GM08714 (cell line): Measurements from ENCODE around the gene C9orf78.

Source experiments
- H3K4me3 ChIP-seq: fragments of 200-500 bp; sonication (Bioruptor generic); 2 replicates; pipeline ENCODE4 v1.5.1; 2014; ENCODE audit warnings: mild to moderate bottlenecking, low read length, inconsistent platforms
- ZNF274 ChIP-seq: IDR thresholded peaks from 2 replicates; pipeline ENCODE4 v1.6.1; 2012; ENCODE audit warnings: mild to moderate bottlenecking, low read depth, low read length

The C9orf78 gene

DNA sequence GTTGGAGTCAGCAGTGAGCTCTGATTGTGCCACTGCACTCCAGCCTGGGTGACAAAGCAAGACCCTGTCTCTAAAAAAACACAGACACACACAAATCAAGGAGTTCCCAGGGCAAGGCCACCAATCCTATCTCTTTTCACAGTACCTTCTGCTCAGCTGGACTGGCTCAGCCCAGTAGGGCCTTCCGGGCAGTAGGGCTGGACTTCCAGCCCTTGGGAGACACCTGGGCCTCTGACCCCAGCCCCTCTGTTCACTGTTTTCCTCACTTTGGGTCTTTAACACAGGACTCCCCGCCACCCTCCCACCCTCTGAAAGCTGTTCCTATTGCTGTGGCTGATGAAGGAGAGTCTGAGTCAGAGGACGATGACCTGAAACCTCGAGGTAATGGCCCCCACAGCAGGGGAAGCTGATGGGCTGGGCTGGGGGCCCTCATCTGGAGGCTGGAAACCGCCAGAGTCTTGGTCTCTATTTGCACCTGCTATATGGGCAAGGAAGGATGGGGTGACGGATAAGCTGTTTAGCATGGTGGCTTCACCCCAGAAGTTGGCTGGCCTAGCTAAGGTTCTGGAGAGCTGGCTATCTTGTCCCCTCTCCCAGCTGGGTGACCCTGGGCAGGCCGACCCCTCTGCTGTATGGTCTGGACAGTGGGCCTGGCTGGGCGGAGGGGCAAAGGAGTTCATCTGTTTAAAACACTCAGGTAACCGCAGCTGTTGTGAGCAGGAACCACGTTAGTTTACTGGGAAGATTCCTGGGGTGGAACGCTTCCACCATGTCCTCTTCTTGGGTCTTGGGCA lies 25.8 kb upstream of the C9orf78 start:
- TF ChIP-seq ZNF274 = no peak
- H3K4me3 ChIP-seq = no peak overlapping the region

DNA sequence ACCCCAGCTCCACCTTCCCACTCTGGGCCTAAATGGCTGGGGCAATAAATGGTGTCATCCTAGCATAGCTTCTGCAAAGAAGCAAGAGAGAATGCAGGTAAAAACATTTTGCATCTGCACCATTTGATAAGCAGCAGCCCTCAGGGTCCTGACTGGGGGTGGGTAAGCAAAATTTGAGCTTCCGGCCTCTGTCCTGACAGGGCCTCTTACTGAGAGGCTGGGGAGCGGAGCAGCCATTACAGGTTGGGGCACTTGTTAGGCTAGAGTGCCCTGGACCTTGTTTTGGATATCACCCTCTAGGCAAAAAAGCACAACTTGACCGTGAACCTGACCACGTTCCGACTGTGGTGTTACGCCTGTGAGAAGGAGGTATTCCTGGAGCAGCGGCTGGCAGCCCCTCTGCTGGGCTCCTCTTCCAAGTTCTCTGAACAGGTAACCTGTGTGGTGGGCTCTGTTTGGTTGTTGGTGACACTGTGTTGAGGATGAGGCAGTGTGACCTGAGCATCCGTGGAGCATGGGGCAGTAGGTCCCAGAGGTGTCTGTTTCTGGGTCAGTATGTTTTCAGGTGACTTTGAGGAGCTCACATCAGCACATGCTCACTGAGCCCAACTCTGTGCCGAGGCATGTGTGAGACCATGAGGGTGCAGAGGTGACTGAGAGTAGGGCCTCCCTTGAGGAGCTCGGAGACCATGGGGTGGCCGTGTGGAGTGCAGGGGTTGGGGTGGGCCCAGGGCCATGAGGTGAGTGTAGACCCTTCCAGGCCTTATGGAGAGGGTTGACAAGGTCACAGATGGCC lies 23.3 kb upstream of the C9orf78 start:
- TF ChIP-seq ZNF274 = no peak
- no peak overlapping the region for H3K4me3 ChIP-seq

DNA sequence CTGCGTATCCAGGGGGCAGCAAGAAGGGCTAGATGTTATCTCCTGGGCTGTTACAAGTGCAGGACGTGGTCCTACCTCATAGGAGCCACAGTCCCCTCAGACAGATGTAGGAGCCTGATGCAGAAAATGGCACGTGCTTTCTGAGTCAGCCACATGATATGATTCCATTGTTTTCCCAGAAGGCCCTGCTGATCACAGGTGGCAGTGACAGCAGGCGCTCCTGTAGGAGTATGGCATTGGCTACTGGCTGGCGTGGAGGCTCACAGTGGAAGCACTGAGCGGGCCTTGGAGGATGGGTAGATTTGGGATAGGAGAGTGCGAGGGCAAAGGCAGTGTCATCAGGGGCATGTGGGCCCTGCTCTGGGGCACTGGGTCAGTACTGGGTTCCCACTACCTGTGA lies 22.1 kb upstream of the C9orf78 start:
- no peak for TF ChIP-seq ZNF274
- no peak overlapping the region for H3K4me3 ChIP-seq

DNA sequence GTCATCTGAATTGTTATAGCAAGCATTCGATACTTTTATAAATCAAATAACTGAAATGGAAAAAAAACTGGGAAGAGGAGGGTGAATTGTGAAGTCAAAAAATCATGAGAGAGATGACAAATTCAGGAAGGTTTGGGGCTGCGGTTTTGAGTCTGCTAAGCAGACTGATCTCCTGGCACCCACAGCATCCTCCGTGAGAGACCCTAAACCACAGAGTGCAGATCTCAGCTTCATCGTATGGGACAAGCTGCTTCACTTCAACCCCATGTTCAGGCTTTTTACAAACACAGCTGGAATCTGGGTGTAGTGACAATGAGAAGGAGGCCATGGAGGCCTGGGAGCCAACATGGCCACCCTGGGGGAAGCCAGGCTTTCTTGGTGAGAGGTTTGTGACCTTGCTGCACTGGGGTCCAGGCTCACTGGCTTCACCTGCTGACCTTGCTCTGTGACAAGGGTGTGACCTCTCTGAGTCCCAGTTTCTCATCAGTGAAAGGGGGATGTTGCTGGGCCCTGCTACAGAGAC lies 19.6 kb upstream of the C9orf78 start:
- no peak for TF ChIP-seq ZNF274

DNA sequence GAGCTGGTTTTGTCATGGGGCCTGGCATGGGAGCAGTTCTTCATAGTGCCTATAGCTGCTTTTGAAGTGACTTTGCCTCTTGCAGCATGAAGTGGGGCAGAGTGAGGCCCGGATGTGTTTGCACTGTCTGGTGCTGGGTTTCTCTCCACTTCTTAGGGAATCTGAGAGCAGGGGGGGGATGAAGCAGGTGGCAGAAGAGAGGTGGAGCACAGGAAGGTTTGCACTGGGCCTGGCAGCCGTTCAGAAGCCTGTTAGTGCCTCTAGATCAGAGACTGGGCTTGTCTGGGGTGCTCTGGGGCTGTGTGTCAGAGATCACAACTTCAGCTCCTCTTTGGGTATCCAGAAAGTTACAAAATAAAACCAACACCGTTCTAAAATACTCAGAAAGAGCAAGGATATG lies 18.5 kb upstream of the C9orf78 start:
- no peak overlapping the region for H3K4me3 ChIP-seq
- TF ChIP-seq ZNF274 = no peak

More for the DNA sequence above, 19.6 kb upstream of the C9orf78 start:
- no peak overlapping the region for H3K4me3 ChIP-seq

DNA sequence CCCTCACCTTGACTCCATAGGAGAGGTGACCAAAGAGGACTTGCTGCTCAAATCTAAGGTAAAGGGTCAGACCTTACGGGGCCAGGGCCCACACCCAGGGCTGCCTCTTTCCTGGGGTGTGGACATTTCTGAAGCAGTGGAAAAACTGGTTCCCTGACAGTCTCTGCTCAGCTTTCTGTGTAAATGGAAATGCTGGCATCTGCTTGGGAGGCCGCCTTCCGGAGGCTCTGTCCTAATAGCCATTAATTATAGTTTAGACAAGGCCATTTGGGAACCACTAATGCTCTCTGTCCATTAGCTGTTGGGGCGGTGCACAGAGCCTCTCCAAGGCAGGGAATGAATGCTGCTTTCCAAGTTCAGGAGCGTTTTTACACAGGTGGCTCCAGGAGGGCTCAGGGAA lies 17.5 kb upstream of the C9orf78 start:
- H3K4me3 ChIP-seq = no peak overlapping the region
- no peak for TF ChIP-seq ZNF274

DNA sequence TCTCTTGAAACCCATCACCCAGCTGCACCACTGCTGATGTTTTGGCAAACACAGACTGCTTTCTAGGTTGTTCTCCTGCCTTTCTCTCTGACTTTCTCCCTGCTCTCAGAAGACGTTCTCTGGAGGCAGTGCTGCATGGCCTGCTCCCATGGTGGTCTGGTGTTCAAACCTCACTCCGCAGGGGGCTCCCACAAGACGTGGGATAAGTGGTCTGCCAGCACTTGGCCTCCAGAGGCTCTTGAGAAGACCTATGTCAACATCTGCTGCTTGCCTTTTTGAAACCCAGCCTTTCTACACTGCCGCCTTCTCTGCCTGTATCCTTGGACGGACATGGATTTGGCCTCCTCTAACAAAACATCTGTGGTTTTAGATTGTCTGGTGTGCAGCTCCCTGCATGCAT lies 16.7 kb upstream of the C9orf78 start:
- no peak for TF ChIP-seq ZNF274
- no peak overlapping the region for H3K4me3 ChIP-seq

DNA sequence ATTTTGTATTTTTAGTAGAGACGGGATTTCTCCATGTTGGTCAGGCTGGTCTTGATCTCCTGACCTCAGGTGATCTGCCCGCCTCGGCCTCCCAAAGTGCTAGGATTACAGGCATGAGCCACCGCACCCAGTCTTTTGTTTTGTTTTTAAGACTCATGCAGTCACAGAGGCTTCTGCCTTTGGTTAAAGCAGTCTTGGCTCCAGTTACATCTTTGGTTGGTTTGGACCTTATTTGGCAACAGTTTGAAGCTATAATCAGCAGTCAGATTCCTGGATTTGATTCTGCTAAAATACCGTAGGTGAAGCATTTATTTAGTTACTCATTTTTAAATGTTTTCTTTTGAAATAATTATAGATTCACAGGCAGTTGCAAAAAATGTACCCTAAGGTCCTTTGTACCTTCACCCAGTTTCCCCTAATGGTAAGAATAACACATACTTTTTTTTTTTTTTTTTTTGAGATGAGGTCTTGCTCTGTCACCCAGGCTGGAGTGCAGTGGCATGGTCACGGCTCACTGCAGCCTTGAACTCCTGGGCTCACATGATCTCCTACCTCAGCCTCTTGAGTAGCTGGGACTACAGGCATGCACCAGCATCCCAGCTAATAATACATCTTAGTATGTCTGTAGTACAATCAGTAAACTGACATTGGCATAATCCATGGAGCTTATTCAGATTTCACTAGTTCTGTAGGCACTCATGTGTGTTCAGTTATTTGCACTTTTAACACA lies 15.9 kb upstream of the C9orf78 start:
- no peak for TF ChIP-seq ZNF274
- no peak overlapping the region for H3K4me3 ChIP-seq

DNA sequence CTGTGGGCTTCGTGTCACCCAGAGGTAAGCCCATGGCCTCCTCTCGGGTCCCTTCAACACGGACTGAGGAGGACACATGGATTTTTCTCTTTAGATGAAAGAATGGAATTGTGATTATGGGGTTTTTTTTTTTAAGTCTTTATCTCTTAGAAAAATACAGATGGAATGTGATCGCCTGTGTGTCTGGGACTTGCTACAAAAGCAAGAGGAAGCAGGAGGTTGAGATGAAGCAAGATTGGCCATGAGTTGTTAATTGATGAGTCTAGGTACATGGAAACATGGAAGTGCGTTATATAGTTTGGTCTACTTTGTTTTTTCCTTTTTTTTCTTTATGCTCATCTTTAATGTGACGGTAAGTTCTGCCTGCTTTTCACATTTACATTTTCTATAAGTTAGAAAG lies 14.8 kb upstream of the C9orf78 start:
- no peak overlapping the region for H3K4me3 ChIP-seq
- no peak for TF ChIP-seq ZNF274

DNA sequence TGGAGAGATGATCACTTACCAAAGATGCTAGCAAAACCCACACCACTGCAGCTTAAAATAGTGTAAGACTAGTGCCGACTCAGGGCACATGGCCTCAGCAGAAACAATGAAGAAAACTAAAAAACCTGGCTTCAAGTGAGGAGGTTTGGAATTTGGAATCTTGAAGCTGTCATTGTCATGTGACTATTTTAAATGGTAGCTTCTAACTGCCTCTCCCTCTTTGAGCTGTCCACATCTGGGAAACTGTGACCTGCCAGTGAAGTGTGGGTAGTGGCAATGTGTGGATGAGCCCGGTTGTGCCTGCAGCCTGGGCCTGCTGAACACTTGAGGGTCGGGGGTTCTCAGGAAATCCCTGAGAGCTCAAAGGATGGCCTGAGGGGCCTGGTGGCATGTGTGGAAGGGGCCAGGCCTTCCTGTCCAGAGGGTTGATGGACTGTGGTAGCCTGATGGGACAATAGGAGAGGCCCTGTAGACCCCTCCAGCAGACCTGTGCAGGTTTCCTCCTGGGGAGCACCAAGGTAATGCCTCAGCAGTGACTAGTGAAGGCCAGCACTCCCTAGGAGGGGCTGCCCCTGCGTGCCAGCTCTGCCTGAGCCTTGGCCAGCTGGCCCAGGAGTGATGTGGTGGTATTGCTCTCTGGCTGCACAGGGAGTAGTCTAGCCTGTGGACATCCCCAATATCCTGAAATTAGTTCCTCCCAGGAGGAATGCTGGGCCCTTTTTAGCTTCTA lies 13.8 kb upstream of the C9orf78 start:
- H3K4me3 ChIP-seq = no peak overlapping the region
- no peak for TF ChIP-seq ZNF274

DNA sequence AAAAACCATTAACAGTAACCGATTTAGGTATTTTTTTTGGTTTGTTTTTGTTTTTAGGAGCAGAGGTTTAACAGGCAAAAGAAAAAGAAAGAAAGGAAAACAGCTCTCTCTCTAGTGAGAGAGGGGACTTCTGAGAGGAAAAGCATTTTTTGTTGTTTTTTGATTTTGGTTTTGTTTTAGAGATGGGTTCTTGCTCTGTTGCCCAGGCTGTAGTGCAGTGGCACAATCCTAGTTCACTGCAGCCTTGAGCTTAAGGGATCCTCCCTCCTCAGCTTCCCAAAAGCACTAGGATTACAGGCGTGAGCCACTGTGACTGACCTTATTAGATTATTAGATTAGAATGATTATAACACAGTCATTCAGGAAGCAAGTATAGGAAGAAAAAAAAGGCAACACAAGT lies 10.3 kb upstream of the C9orf78 start:
- no peak for TF ChIP-seq ZNF274
- no peak overlapping the region for H3K4me3 ChIP-seq

DNA sequence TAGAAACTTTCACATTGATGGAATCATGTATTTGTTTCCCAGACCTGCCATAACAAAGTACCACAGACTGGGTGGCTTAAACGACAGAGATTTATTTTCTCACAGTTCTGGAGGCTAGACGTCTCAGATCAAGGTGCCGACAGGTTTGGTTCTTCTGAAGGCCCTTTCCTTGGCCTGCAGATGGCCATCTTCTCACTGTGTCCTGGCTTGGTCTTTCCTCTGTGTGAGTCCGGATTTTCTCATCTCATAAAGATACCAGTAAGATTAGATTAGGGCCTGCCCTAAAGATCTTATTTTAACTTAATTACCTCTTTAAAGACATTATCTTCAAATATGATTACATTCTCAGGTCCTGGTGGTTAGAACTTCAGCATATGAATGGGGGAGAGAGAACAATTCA lies 6.0 kb upstream of the C9orf78 start:
- no peak overlapping the region for H3K4me3 ChIP-seq
- TF ChIP-seq ZNF274 = no peak

DNA sequence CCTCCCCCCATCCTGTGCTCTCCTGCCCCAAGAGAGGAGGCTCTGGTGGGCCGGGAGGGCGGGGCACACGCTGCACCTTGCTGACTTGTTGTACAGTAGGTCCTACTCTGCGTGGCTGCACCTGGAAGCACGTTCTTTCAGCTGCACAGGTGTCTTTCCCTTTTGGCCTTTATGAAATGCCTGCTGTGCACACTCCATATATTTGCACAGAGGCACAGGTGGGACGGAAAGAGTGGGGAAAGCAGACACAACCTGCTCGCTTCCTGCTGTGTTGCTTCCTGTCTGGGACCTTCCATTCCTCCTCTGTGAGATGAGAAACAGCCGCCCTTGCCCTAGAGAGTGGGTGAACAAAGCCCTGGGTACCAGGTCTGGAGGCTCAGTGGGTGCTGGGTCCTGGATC lies 5.0 kb upstream of the C9orf78 start:
- TF ChIP-seq ZNF274 = no peak

DNA sequence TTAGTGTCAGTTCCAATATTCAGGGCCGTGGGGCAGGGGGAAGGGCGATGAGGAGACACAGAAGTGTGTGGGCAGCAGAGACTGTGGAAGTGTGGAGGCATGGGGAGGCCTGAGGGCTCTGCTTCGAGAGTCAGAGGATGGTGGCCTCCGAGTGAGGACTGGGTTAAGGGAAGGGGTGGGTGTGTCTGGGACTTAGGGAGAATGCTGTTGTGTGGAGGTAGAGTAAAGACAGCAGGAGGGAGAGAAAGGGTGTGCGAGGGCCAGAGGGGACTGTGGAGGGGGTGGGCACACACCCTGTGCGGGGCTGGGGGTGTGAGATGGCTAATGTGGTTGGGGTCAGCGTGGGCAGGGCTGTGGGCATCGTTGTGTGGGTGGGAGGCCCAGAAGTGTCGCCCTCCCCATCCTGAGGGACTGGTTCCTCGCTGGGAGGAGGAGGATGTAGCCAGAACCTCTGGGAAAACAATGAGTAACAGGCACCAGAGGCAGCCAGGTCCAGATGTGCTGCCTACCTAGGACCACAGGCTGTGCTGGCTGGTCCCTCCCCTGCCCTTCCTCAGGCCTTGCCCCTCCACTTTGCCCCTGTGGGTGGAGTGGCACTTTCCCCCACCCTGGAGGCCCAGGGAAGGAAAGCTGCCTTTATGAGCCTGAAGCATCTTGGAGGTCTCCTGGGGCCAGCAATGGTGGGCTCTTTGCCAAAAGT lies 4.4 kb upstream of the C9orf78 start:
- TF ChIP-seq ZNF274 = no peak
- H3K4me3 ChIP-seq = no peak overlapping the region

More for the DNA sequence above, 5.0 kb upstream of the C9orf78 start:
- H3K4me3 ChIP-seq = no peak overlapping the region
